CD4-positive, alpha-beta T cell (primary cell): ENCODE measurements around the gene PPM1L. TPM values are rescaled to one million over a fixed set of nuclear protein-coding genes. Genes with fewer than 3 reads are reported as not detected.

Experiments
- ATAC-seq: fragments of 200-7000 bp; cut with Tn5 transposase; one replicate; pipeline ENCODE4 v1.10.0; 2022; ENCODE audit warnings: mild to moderate bottlenecking; ENCODE audit not compliant: poor library complexity
- CTCF ChIA-PET: fragments of 350-600 bp; sonication (Branson Sonifier 250); formaldehyde crosslinking; loops from one replicate; lab custom pipeline; 2021; ENCODE audit warnings: antibody characterized with exemption, inconsistent platforms; lab: Charles Lee
- POLR2A ChIA-PET: fragments of 350-600 bp; sonication (Branson Sonifier 250); formaldehyde crosslinking; loops from one replicate; lab custom pipeline; 2021; ENCODE audit warnings: antibody characterized with exemption, inconsistent platforms; lab: Charles Lee
- DNase-seq, 14 experiments: peaks; one replicate each; pipeline ENCODE4 v3.0.0-alpha.2; 2013 to 2020; ENCODE audit warnings: mixed read lengths in 2 of 14
- H3K27ac ChIP-seq, 2 donors: one replicate each; pipeline versions ENCODE4 v1.5.1 to v1.7.0; 2013; ENCODE audit warnings: low read length in 2 of 2, low read depth in 1 of 2, mild to moderate bottlenecking in 1 of 2
- H3K27me3 ChIP-seq, 2 experiments: 1 replicate in 1 of 2; 2 replicates in 1 of 2; pipeline versions ENCODE4 v1.6.1 to v1.7.0; 2013; ENCODE audit warnings: low read length in 2 of 2, control low read depth in 1 of 2, mild to moderate bottlenecking in 1 of 2, moderate library complexity in 1 of 2; ENCODE audit not compliant: insufficient read depth in 2 of 2, control insufficient read depth in 1 of 2
- H3K36me3 ChIP-seq: one replicate; pipeline ENCODE4 v1.6.1; 2013; ENCODE audit warnings: low read length, control low read depth; ENCODE audit not compliant: insufficient read depth
- H3K4me1 ChIP-seq: one replicate; pipeline ENCODE4 v1.6.1; 2013; ENCODE audit warnings: low read length, control low read depth; ENCODE audit not compliant: insufficient read depth
- H3K4me3 ChIP-seq: one replicate; pipeline ENCODE4 v1.5.1; 2013; ENCODE audit warnings: mild to moderate bottlenecking, low read length, moderate library complexity
- H3K9me3 ChIP-seq, 2 experiments: 1 replicate in 1 of 2; 2 replicates in 1 of 2; pipeline versions ENCODE4 v1.6.1 to v1.7.0; 2013; ENCODE audit warnings: low read length in 2 of 2, mild to moderate bottlenecking in 2 of 2, control low read depth in 1 of 2, moderate library complexity in 1 of 2; ENCODE audit not compliant: control insufficient read depth in 1 of 2, insufficient read depth in 1 of 2
- H3K27ac Mint-ChIP-seq: one replicate; pipeline ENCODE4 v1.8.0; 2020; ENCODE audit warnings: mixed read lengths
- H3K27me3 Mint-ChIP-seq: one replicate; pipeline ENCODE4 v1.8.0; 2021; ENCODE audit warnings: mixed read lengths
- H3K36me3 Mint-ChIP-seq: one replicate; pipeline ENCODE4 v1.8.0; 2021; ENCODE audit warnings: low read depth, mixed read lengths
- H3K4me1 Mint-ChIP-seq: one replicate; pipeline ENCODE4 v1.8.0; 2021; ENCODE audit warnings: low read depth, mixed read lengths
- H3K4me3 Mint-ChIP-seq: one replicate; pipeline ENCODE4 v1.8.0; 2020; ENCODE audit warnings: mild to moderate bottlenecking, mixed read lengths
- H3K9me3 Mint-ChIP-seq: one replicate; pipeline ENCODE4 v1.8.0; 2020; ENCODE audit warnings: mixed read lengths
- CTCF ChIP-seq: fragments of 200-600 bp; IDR thresholded peaks from one replicate; pipeline ENCODE4 v1.8.0; 2022; ENCODE audit warnings: antibody characterized with exemption, mild to moderate bottlenecking
- intact Hi-C, 2 experiments: fragments of 100-400 bp; cut with DNase I in 1 of 2; cut with micrococcal nuclease in 1 of 2; formaldehyde crosslinking; loops; one replicate each; pipeline versions ENCODE4 v1.15.1 to v1.9.0; 2023 to 2025; cut with DNase I, micrococcal nuclease
- total RNA-seq, 174 experiments: library from RNA in 2 of 174; stranded (reverse) in 2 of 174; gene quantifications; one replicate each; pipeline ENCODE4 v1.2.3 and lab custom pipeline; 2021 to 2026

The PPM1L gene
- total RNA-seq, 2 experiments from 2014 or later, result 3.0 to 3.4 TPM

- H3K4me3 Mint-ChIP-seq, result no peak overlapping the region
- intact Hi-C loops, result no loop called here
- no peak overlapping the region for H3K27ac ChIP-seq
Observed at GRCh38 chr3:160906646-160907045, 150.6 kb downstream of the PPM1L start.

GRCh38 chr3:160909917-160910316, 153.9 kb downstream of the PPM1L start:
- no peaks in the 10 kb centered on the region for H3K4me1 ChIP-seq
- ATAC-seq (no peak), DNase-seq (no peak)
- POLR2A ChIA-PET, result no interaction called here
- no peaks in the 10 kb centered on the region for H3K27me3 ChIP-seq
- H3K9me3 ChIP-seq, result peaks cover 0 to 9% of the 10 kb centered on the region in 2 experiments
- Mint-ChIP-seq H3K36me3 (no peaks in the 10 kb centered on the region), H3K4me1 (no peaks in the 10 kb centered on the region), H3K9me3 (peaks cover 6% of the 10 kb centered on the region), H3K27me3 (peaks cover 8% of the 10 kb centered on the region), H3K4me3 (no peak overlapping the region), H3K27ac (no peak overlapping the region)
- no peak overlapping the region for H3K27ac ChIP-seq
- CTCF ChIA-PET, result no interaction called here
- no peak for TF ChIP-seq CTCF
- no peaks in the 10 kb centered on the region for H3K36me3 ChIP-seq
- H3K4me3 ChIP-seq, result no peak overlapping the region
- intact Hi-C loops, result no loop called here

More at GRCh38 chr3:160906646-160907045, 150.6 kb downstream of the PPM1L start:
- ChIA-PET POLR2A (no interaction called here), CTCF (no interaction called here)
- H3K27me3 ChIP-seq, result no peaks in the 10 kb centered on the region
- H3K36me3 ChIP-seq, result no peaks in the 10 kb centered on the region
- peaks cover 0 to 9% of the 10 kb centered on the region in 2 experiments for H3K9me3 ChIP-seq
- H3K36me3 Mint-ChIP-seq, result no peaks in the 10 kb centered on the region
- H3K4me3 ChIP-seq, result no peak overlapping the region
- H3K4me1 ChIP-seq, result no peaks in the 10 kb centered on the region
- peaks cover 8% of the 10 kb centered on the region for H3K27me3 Mint-ChIP-seq
- peaks cover 5% of the 10 kb centered on the region for H3K9me3 Mint-ChIP-seq
- TF ChIP-seq CTCF, result no peak
- ATAC-seq (no peak), DNase-seq (no peak)
- H3K4me1 Mint-ChIP-seq, result no peaks in the 10 kb centered on the region
- no peak overlapping the region for H3K27ac Mint-ChIP-seq

- peaks cover 6% of the 10 kb centered on the region for H3K9me3 Mint-ChIP-seq
- H3K36me3 ChIP-seq, result no peaks in the 10 kb centered on the region
- H3K9me3 ChIP-seq, result peaks cover 0 to 5% of the 10 kb centered on the region in 2 experiments
- no peaks in the 10 kb centered on the region for H3K4me1 Mint-ChIP-seq
- H3K4me1 ChIP-seq, result no peaks in the 10 kb centered on the region
- no peak overlapping the region for H3K4me3 ChIP-seq
- no peaks in the 10 kb centered on the region for H3K27me3 ChIP-seq
- DNase-seq (no peak), ATAC-seq (no peak)
- ChIA-PET CTCF (no interaction called here), POLR2A (no interaction called here)
- H3K4me3 Mint-ChIP-seq, result no peak overlapping the region
- intact Hi-C loops, result no loop called here
- H3K36me3 Mint-ChIP-seq, result no peaks in the 10 kb centered on the region
- no peak for TF ChIP-seq CTCF
- no peak overlapping the region for H3K27ac ChIP-seq
- no peak overlapping the region for H3K27ac Mint-ChIP-seq
- peaks cover 8% of the 10 kb centered on the region for H3K27me3 Mint-ChIP-seq
Observed at GRCh38 chr3:160911411-160911810, 155.4 kb downstream of the PPM1L start.
